GM18511 (cell line): ENCODE measurements around the gene KDM2B.

ENCODE experiments used
- ATAC-seq: cut with Tn5 transposase; IDR thresholded peaks from one replicate; pipeline ENCODE4 v1.9.1; 2021; ENCODE audit warnings: mild to moderate bottlenecking, moderate library complexity; ENCODE audit not compliant: unreplicated experiment

KDM2B gene

GRCh38 chr12:121440768-121441167 lies 140.1 kb downstream of the KDM2B start:
- ATAC-seq = no peak

DNA sequence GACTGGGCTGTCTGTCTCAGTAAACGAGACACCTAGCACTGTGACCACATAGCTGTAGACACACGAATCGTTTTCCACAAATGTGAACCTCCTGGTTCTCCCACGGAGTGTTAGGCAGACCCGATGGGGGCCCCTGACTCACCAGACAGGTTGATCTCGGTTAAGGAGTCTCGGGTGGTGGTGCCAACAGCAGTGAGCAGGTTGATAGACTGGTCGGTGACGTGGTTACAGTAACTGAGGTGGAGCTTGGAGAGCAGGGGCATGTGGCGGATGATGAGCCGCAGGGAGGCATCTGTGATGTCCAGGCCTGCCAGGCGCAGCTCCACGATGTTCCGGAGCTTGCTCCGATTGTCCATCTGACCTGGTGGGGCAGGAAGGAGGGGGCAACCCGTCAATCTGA lies 141.1 kb downstream of the KDM2B start:
- no peak for ATAC-seq

DNA sequence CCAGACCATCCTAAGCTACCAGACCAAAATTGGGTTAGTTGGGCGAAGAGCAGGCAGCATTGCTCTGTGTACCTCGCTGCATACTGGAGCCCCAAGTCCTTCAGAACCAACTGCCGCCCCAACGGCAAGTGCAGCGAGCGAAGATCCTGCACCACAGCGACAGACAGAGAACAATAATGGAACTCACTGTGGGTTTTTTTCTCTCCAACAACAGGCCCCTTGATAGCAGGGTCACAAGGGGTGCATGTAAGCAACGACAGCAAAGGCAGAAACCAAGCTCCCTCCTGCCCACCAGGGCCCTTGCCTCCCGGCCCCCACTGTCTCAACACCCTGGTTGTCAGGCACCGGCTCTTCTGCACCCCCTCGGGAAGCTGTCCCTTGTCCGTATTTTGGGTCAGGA lies 141.9 kb downstream of the KDM2B start:
- no peak for ATAC-seq

DNA sequence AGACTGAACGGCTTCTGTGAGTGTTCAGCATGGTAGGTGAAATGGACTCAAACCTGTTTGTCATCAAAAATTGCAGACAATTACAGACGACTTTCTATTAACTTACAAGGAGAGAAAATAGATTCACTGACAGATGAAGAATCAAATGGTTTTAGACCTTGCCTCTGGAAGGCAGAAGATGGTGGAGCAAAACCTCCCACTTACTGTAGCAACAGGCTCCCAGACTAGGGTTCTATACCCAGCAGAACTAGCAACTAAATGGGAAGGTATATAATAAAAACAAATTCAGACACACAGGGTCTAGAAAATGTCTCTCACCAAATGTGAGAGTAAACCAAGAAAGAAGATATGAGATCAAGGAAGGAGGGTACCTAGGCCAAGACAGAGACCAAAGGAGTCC lies 144.1 kb downstream of the KDM2B start:
- ATAC-seq = no peak

DNA sequence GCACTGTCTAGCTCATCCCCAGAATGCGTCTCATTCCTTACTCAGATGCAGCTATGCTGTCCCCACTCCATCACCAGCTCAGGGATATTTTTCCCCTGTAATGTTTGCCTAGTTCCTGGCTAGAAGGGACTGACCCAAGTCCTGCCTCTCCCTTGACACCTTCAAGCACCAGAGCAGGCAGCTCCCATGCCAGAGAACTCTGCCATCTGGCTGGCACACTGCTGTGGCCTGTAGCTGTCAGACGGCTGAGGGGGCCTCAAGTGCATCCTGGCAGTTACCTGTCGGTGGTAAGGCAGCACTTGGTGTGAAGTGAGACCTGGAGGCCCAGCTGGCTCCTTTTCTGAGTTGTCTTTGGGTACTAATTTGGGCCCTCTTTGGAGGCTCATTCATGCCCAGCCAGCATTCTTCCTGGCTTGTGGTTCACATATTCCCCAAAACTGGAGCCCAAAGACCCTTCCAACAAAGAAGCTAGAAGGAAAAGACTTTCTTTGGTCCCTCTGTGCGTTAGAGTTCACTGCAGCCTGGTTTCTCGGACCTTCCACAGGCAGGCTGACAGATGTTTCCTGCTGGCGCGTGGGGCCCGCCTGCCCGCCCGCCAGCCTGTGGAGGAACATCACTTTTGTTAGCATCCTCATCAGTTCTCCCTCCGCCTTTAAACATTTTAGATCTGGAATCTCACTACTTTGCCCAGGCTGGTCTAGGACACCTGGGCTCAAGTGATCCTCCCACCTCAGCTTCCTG lies 147.9 kb downstream of the KDM2B start:
- no peak for ATAC-seq

DNA sequence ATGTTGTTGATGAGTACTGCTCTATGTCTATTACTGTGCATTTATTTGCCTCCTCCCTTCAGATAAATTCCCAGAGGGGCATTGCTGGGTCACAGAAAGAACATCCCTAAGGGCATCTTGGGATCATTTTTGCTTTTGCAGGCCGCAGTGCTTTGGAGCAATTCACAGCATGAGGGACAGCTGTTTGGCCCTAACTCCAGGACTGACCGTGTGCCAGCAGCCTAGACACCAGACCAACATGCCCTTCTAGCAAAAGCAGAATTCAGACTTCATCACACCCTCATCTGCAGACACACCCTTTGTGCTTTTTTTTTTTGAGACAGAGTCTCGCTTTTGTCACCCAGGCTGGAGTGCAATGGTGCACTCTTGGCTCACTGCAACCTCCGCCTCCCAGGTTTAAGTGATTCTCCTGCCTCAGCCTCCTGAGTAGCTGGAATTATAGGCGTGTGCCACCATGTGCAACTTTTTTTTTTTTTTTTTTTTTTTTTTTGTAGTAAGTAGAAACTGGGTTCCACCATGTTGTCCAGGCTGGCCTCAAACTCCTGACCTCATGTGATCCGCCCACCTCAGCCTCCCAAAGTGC lies 149.9 kb downstream of the KDM2B start:
- ATAC-seq = no peak

- no peak for ATAC-seq
Observed at GRCh38 chr12:121428883-121429282, 151.9 kb downstream of the KDM2B start.

GRCh38 chr12:121427556-121428050 lies 153.2 kb downstream of the KDM2B start:
- ATAC-seq = no peak

- no peak for ATAC-seq
Observed at GRCh38 chr12:121424624-121424975, 156.2 kb downstream of the KDM2B start.

GRCh38 chr12:121423682-121424623 lies 156.9 kb downstream of the KDM2B start:
- ATAC-seq = no peak

GRCh38 chr12:121423253-121423652 lies 157.6 kb downstream of the KDM2B start:
- ATAC-seq = no peak

DNA sequence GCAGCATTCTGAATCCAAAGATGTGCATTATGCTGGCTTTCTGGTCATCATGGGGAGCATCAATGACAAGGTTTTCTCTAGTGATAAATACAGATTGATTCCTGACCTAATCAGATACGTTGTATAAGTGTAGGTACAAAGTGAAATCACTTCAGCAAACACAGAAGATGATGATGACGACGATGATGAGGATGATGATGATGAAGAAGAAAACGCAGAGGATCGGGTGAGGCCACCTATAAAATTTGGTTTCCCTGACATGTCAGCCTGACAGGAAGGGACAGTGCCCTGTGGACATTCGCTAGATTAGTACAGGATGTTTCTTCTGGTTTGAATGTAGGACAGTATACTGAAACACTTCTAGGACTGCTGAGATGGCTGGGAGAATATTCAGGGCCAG lies 160.7 kb downstream of the KDM2B start:
- ATAC-seq = no peak

DNA sequence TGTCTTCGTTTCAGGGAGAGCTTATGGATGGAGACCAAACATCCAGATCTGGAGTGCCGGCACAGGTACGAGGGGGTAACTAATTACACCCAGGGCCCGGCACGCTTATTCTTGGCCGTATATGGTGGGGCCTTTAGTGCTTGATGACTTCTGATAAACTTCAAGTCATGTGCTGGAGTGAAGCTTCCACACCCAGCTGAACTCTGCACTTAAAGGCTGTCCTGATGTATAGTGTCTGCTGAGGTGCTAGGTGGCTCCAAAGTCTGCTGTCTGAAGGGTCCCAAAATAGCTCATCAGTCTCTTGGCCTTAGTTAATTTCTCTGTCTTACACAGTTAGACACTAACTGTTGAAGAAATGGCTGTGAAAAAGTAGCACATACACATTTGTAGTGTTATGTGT lies 163.0 kb downstream of the KDM2B start:
- no peak for ATAC-seq

- ATAC-seq = no peak
Observed at GRCh38 chr12:121413917-121414316, 166.9 kb downstream of the KDM2B start.

DNA sequence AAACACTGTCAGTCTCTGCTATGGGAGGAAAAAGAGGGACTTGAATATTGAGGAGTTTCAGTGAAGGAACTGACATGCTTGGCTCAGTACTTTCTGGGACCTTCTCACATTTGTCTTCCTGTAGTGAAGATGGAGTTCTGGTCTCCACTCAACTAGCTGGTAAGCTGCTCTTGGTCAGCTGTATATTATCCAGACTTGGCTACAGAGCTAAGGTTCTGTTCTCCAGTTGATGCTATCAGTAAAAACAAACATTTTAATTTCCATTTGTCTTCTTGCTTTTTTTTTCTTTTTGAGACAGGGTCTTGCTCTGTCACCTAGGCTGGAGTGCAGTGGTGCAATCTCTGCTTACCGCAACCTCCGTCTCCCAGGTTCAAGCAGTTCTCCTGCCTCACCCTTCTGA lies 175.6 kb downstream of the KDM2B start:
- no peak for ATAC-seq

DNA sequence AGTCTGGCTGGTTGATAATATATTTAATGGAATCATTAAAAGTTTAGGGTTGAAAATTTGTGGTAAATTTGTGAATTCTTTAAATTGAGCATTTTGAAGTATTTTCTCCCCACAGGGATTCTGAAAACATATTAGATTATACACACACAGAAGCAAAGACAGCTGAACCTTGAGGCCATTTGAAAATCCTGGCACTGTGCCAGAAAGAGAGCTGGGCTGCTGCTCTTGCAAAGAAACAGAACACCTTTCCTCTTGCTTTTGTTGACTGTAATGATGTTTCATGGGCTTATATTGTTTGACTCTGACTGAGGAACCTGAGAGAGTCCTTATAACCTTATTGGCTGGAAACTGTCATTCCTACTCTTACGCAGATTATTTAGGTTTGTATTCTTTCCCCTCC lies 176.1 kb downstream of the KDM2B start:
- no peak for ATAC-seq

- ATAC-seq = no peak
Observed at GRCh38 chr12:121403721-121404120, 177.1 kb downstream of the KDM2B start.

DNA sequence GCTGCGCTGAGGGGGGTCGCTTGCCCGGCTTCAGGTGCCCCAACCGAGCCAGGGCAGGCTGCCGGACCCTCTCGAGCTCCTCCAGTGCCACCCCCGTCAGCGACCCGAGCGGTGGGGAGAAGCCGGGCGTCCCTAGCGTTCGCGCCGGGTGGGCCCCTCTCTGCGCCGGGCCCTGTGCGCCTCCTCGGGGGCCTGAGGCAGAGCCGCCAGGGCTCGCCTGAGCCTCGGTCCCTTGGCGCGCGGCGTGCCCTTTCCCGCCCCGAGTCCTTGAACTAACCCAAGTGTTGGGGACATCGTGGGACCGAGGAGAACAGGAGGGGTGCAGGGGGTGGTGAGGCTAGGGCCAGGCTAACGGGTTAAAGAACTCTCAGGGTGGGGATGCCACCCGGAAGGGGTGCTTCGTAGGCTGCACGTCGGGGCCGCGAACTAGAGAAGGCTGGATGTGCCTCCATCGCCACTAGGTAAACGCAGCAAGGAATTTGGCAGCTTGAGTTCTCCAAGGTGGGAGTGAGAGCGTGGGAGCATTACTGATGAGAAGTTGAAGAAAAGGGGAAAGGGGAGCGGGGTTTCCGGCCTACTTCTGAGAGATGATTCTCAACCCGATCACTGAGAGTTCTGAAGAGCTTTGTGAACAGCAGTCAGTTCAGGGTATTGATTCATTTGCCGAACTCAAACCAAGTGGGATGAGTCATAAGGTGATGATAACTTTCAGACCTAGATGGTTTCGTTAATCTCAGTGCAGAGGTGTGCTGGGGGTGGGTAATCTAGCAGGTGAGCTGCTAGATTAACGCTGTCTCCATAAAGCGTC lies 180.3 kb downstream of the KDM2B start:
- ATAC-seq = peak; percentile 53

GRCh38 chr12:121399391-121400331 lies 181.2 kb downstream of the KDM2B start, which contains the start of gene RNF34:
TSS of gene RNF34 (plus strand) at chr12:121400118. CDS start at chr12:121400213, 95 bp downstream.
- peak; percentile 88 for ATAC-seq

DNA sequence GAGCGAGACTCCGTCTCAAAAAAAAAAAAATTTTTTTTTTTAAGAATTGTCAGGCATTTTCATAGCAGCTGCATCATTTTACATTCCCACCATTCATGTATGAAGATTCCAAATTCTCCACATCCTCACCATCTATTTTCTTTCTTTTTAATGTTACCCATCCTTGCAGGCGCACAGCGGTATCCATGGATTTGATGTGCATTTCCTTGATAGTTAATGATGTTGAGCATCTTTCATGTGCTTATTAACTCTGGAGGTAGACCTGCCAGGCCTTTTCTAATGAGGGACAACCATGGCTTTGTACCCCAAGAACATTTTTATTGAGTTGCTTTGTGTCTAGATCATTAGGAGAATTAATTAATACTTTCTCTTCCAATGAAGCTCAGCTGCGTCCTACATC lies 182.5 kb downstream of the KDM2B start:
- ATAC-seq = no peak
